Mesenchymal stem cell (in vitro differentiated cells and primary cell): Measurements from ENCODE around the gene NFIX.

Source experiments
- DNase-seq: peaks from one replicate; pipeline ENCODE4 v3.0.0-alpha.2; 2013
- H2AFZ ChIP-seq: one replicate; pipeline ENCODE4 v1.6.1; 2013; ENCODE audit warnings: low read depth, mild to moderate bottlenecking, control low read depth, inconsistent platforms, low read length, moderate library complexity
- H2AK5ac ChIP-seq: 2 replicates; pipeline ENCODE4 v1.6.1; 2013; ENCODE audit warnings: low read length, moderate library complexity, mild to moderate bottlenecking, inconsistent platforms; ENCODE audit not compliant: severe bottlenecking
- H2BK120ac ChIP-seq: one replicate; pipeline ENCODE4 v1.6.1; 2013; ENCODE audit warnings: low read depth, mild to moderate bottlenecking, inconsistent platforms, low read length, moderate library complexity
- H2BK12ac ChIP-seq, 2 experiments: one replicate each; pipeline ENCODE4 v1.6.1; 2013; ENCODE audit warnings: inconsistent platforms in 2 of 2, low read length in 2 of 2, mild to moderate bottlenecking in 2 of 2, moderate library complexity in 2 of 2, control low read depth in 1 of 2
- H2BK15ac ChIP-seq: one replicate; pipeline ENCODE4 v1.6.1; 2013; ENCODE audit warnings: mild to moderate bottlenecking, low read depth, inconsistent platforms; ENCODE audit not compliant: poor library complexity, severe bottlenecking
- H2BK5ac ChIP-seq: 2 replicates; pipeline ENCODE4 v1.6.1; 2013; ENCODE audit warnings: low read depth, mild to moderate bottlenecking, low read length, control low read depth, inconsistent platforms; ENCODE audit not compliant: poor library complexity, severe bottlenecking
- H3K14ac ChIP-seq, 2 experiments: one replicate each; pipeline ENCODE4 v1.6.1; 2013; ENCODE audit warnings: inconsistent platforms in 2 of 2, low read length in 2 of 2, control low read depth in 1 of 2, mild to moderate bottlenecking in 1 of 2, moderate library complexity in 1 of 2
- H3K18ac ChIP-seq, 2 experiments: one replicate each; pipeline ENCODE4 v1.6.1; 2013; ENCODE audit warnings: inconsistent platforms in 2 of 2, low read length in 2 of 2, control low read depth in 1 of 2, low read depth in 1 of 2, mild to moderate bottlenecking in 1 of 2
- H3K23ac ChIP-seq, 2 experiments: one replicate each; pipeline ENCODE4 v1.6.1; 2013; ENCODE audit warnings: inconsistent platforms in 2 of 2, low read length in 2 of 2, mild to moderate bottlenecking in 2 of 2, moderate library complexity in 2 of 2, control low read depth in 1 of 2
- H3K27ac ChIP-seq: 2 replicates; pipeline ENCODE4 v1.5.1; 2013; ENCODE audit warnings: mild to moderate bottlenecking, moderate library complexity, low read length, control low read depth, inconsistent platforms; ENCODE audit not compliant: poor library complexity, severe bottlenecking
- H3K27me3 ChIP-seq, 2 experiments: 2 replicates each; pipeline versions ENCODE4 v1.6.1 to v1.7.0; 2013; ENCODE audit warnings: low read length in 2 of 2, mild to moderate bottlenecking in 2 of 2, moderate library complexity in 2 of 2, control low read depth in 1 of 2, inconsistent platforms in 1 of 2; ENCODE audit not compliant: control insufficient read depth in 1 of 2, insufficient read depth in 1 of 2
- H3K36me3 ChIP-seq, 2 experiments: 2 replicates each; pipeline versions ENCODE4 v1.6.1 to v1.7.0; 2013; ENCODE audit warnings: low read length in 2 of 2, control low read depth in 1 of 2, inconsistent platforms in 1 of 2, low read depth in 1 of 2, mild to moderate bottlenecking in 1 of 2; ENCODE audit not compliant: insufficient read depth in 2 of 2, control insufficient read depth in 1 of 2
- H3K4ac ChIP-seq, 2 experiments: one replicate each; pipeline ENCODE4 v1.6.1; 2013; ENCODE audit warnings: inconsistent platforms in 2 of 2, low read length in 2 of 2, mild to moderate bottlenecking in 2 of 2, moderate library complexity in 2 of 2, control low read depth in 1 of 2, low read depth in 1 of 2
- H3K4me1 ChIP-seq: 2 replicates; pipeline ENCODE4 v1.6.1; 2013; ENCODE audit warnings: low read depth, low read length, control low read depth; ENCODE audit not compliant: control insufficient read depth, insufficient read depth
- H3K4me2 ChIP-seq: 2 replicates; pipeline ENCODE4 v1.6.1; 2013; ENCODE audit warnings: low read length, mild to moderate bottlenecking, inconsistent platforms; ENCODE audit not compliant: poor library complexity, severe bottlenecking
- H3K4me3 ChIP-seq, 2 experiments: 2 replicates each; pipeline versions ENCODE4 v1.5.1 to v1.7.0; 2013; ENCODE audit warnings: low read length in 2 of 2, mild to moderate bottlenecking in 2 of 2, control low read depth in 1 of 2, low read depth in 1 of 2; ENCODE audit not compliant: insufficient read depth in 1 of 2
- H3K79me1 ChIP-seq: replicated peaks from 2 replicates; pipeline ENCODE4 v1.6.1; 2013; ENCODE audit warnings: mild to moderate bottlenecking, control low read depth, low read length, inconsistent platforms; ENCODE audit not compliant: poor library complexity, severe bottlenecking
- H3K9ac ChIP-seq: 2 replicates; pipeline ENCODE4 v1.7.0; 2013; ENCODE audit warnings: mild to moderate bottlenecking, low read length, moderate library complexity
- H3K9me3 ChIP-seq: 2 replicates; pipeline ENCODE4 v1.7.0; 2013; ENCODE audit warnings: mild to moderate bottlenecking, low read length; ENCODE audit not compliant: control insufficient read depth
- H4K8ac ChIP-seq: one replicate; pipeline ENCODE4 v1.6.1; 2013; ENCODE audit warnings: inconsistent platforms, mild to moderate bottlenecking, low read length, moderate library complexity
- H4K91ac ChIP-seq: one replicate; pipeline ENCODE4 v1.6.1; 2013; ENCODE audit warnings: mild to moderate bottlenecking, low read length, inconsistent platforms
- WGBS: methylation state at CpG from one replicate; pipeline ENCODE4 v1.1.7; 2013; ENCODE audit warnings: mixed read lengths; 5-methylcytosine and 5-hydroxymethylcytosine counted together

NFIX gene

GRCh38 chr19:13050274-13050673, 55.0 kb downstream of the NFIX start:
- H2AK5ac ChIP-seq = no peak overlapping the region
- H3K9me3 ChIP-seq = no peaks in the 10 kb centered on the region
- peaks cover 6 to 44% of the 10 kb centered on the region in 2 experiments for H3K36me3 ChIP-seq
- H3K4me2 ChIP-seq = no peak overlapping the region
- H3K4me1 ChIP-seq = peaks cover 46% of the 10 kb centered on the region
- no peak overlapping the region for H3K18ac ChIP-seq
- DNase-seq = no peak
- H3K4ac ChIP-seq = no peak overlapping the region
- no peak overlapping the region for H2BK120ac ChIP-seq
- no peak overlapping the region for H2AFZ ChIP-seq
- no peak overlapping the region for H3K27ac ChIP-seq
- H3K9ac ChIP-seq = peak overlapping the region; percentile 24
- no peak overlapping the region for H4K8ac ChIP-seq
- no peak overlapping the region for H2BK15ac ChIP-seq
- WGBS = 77% methylated on average over 4 of the region's 4 CpGs
- H3K4me3 ChIP-seq = no peak overlapping the region
- H3K23ac ChIP-seq = no peak overlapping the region
- no peaks in the 10 kb centered on the region for H3K27me3 ChIP-seq
- no peak overlapping the region for H4K91ac ChIP-seq
- H3K14ac ChIP-seq = no peak overlapping the region
- H3K79me1 ChIP-seq = no peaks in the 10 kb centered on the region
- no peak overlapping the region for H2BK12ac ChIP-seq
- H2BK5ac ChIP-seq = no peak overlapping the region

DNA sequence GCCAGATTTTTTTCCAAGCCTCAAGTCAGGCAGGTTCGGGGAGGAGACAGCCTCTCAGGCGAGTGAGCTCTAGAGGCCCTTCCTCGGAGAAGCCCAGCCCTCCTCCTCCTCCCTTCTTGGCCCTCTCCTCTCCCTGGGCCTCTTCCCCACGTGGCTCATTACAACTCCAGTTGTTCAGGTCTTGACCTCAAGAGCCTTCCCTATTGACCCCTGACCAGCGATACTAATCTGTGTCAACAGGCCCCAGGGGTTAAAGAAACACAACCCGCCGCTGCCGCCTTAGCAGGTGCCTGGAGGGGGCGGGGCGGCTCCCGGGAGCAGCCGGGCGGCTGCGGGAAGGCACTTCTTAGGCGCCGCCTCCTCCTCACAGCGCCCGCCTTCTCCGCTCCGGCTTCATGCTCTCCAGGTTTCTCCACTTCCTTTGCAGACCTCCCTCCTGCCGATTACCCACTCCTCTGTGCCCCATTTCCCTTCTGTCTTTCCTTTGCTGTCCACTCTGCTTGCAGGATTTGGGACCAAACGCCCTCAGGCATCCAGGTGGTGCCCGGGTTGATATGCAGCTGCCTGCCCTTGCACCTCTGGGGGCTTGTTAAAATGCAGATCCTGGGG, 56.4 kb downstream of the NFIX start:
- DNase-seq = peak; percentile 38
- Histone ChIP-seq H4K8ac (no peak overlapping the region), H3K4ac (no peak overlapping the region), H3K23ac (no peak overlapping the region), H2BK120ac (no peak overlapping the region), H2BK5ac (no peak overlapping the region), H4K91ac (peak overlapping the region; percentile 30), H3K9ac (peak overlapping the region; percentile 87), H3K79me1 (no peaks in the 10 kb centered on the region), H3K27me3 (no peaks in the 10 kb centered on the region), H3K14ac (no peak overlapping the region), H3K4me2 (peak overlapping the region; percentile 51), H3K27ac (no peak overlapping the region), H3K9me3 (no peaks in the 10 kb centered on the region), H3K36me3 (peaks cover 6 to 31% of the 10 kb centered on the region in 2 experiments), H2BK12ac (peak overlapping the region in 1 of 2 experiments; percentile 97), H2AK5ac (peak overlapping the region; percentile 100), H3K4me1 (peaks cover 59% of the 10 kb centered on the region), H3K4me3 (peak overlapping the region in 1 of 2 experiments; percentile 62), H3K18ac (peak overlapping the region in 1 of 2 experiments; percentile 58), H2BK15ac (no peak overlapping the region), H2AFZ (no peak overlapping the region)
- under 1% methylated on average over 23 of the region's 23 CpGs for WGBS

DNA sequence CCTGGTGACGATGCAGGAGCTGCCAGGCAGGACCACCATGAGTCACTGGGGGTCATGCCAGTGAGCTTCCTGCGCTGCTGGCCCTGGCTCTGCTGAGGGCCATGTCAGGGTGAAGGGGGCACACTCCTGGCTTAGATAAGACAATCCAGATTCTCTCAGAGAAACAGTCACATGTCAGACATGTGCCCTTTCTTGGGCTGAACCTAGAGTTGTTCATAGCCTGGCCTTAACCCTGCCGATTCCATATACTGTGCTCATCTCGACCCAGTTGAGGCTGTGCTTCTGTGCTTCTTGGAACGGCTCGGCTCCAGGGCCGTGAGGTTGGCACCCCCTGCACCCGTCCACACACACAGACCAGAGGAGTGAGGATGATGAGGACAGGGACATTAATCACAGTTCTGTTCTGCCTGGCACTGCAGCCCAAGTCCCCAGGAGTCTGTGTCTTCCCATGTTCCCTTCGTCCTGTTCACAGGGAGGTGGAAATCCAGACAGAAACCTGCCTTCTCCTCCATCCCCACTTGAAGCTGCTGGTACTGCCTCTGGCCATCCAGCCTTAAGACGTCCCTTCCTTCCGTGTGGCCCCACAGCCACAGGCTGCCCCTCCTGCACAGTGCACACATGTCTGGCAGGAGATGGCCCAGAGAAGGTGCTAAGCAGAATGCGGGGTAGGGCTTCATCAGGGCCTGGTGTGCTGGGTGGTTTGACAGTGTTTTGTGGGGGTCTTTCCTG, 57.3 kb downstream of the NFIX start:
- H3K9me3 ChIP-seq = no peaks in the 10 kb centered on the region
- H3K27me3 ChIP-seq = no peaks in the 10 kb centered on the region
- no peak overlapping the region for H3K27ac ChIP-seq
- peak overlapping the region; percentile 88 for H4K8ac ChIP-seq
- H2BK120ac ChIP-seq = peak overlapping the region; percentile 22
- H3K18ac ChIP-seq = peak overlapping the region; percentile 2 to 61
- peak overlapping the region; percentile 39 for H2BK15ac ChIP-seq
- H3K36me3 ChIP-seq = peaks cover 6 to 22% of the 10 kb centered on the region in 2 experiments
- 82% methylated on average over 11 of the region's 12 CpGs for WGBS
- H3K4ac ChIP-seq = peak overlapping the region; percentile 13 to 16
- H3K23ac ChIP-seq = no peak overlapping the region
- no peak overlapping the region for H3K4me2 ChIP-seq
- peaks cover 68% of the 10 kb centered on the region for H3K4me1 ChIP-seq
- DNase-seq = no peak
- H2AFZ ChIP-seq = no peak overlapping the region
- peak overlapping the region; percentile 100 for H2AK5ac ChIP-seq
- peak overlapping the region; percentile 87 for H3K9ac ChIP-seq
- H3K4me3 ChIP-seq = peak overlapping the region in 1 of 2 experiments; percentile 62
- peak overlapping the region in 1 of 2 experiments; percentile 19 for H3K14ac ChIP-seq
- peak overlapping the region; percentile 73 for H4K91ac ChIP-seq
- H2BK5ac ChIP-seq = no peak overlapping the region
- H3K79me1 ChIP-seq = no peaks in the 10 kb centered on the region
- peak overlapping the region; percentile 93 to 97 for H2BK12ac ChIP-seq

DNA sequence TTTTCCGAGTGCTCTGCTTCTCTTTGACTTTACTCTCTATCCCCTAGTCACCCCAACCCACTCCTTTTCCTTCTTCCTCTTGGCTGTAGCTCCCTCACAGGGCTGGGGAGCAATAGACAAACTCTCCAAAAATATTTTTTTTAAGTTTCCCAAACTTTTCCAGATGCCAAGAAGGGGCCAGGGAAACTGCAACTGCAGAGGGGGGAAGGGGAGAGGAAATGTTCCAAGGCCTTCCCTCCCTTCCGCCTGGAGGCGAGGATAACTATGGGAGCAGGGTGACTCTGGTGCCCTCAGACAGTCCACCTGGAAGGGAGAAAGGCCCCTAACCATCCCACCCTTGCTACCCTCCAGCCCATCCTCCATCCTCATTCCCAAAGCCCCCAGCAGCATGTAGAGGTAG, 58.0 kb downstream of the NFIX start:
- H3K9ac ChIP-seq = peak overlapping the region; percentile 87
- peak overlapping the region; percentile 100 for H2AK5ac ChIP-seq
- peak overlapping the region; percentile 97 for H4K8ac ChIP-seq
- peak overlapping the region; percentile 38 for H2BK15ac ChIP-seq
- 100% methylated on average over 1 of the region's 3 CpGs for WGBS
- peak overlapping the region in 1 of 2 experiments; percentile 62 for H3K4me3 ChIP-seq
- peaks cover 2 to 15% of the 10 kb centered on the region in 2 experiments for H3K36me3 ChIP-seq
- no peak overlapping the region for H2AFZ ChIP-seq
- peak overlapping the region; percentile 86 for H3K27ac ChIP-seq
- H2BK12ac ChIP-seq = peak overlapping the region; percentile 95 to 97
- H3K27me3 ChIP-seq = no peaks in the 10 kb centered on the region
- peak overlapping the region; percentile 53 for H4K91ac ChIP-seq
- H3K4me2 ChIP-seq = peak overlapping the region; percentile 14
- no peaks in the 10 kb centered on the region for H3K79me1 ChIP-seq
- H3K4me1 ChIP-seq = peaks cover 74% of the 10 kb centered on the region
- DNase-seq = no peak
- peak overlapping the region; percentile 22 to 52 for H3K4ac ChIP-seq
- H2BK5ac ChIP-seq = peak overlapping the region; percentile 89
- peak overlapping the region in 1 of 2 experiments; percentile 75 for H3K14ac ChIP-seq
- no peak overlapping the region for H3K23ac ChIP-seq
- H3K9me3 ChIP-seq = no peaks in the 10 kb centered on the region
- peak overlapping the region; percentile 78 to 100 for H3K18ac ChIP-seq
- peak overlapping the region; percentile 69 for H2BK120ac ChIP-seq
